Osteoblast (primary cell): Measurements from ENCODE around the gene ZNF358. TPM values are rescaled to one million over a fixed set of nuclear protein-coding genes. Genes with fewer than 3 reads are reported as not detected.

Source experiments
- DNase-seq: peaks from one replicate; pipeline ENCODE4 v3.0.0; 2011; ENCODE audit warnings: low spot score, mixed read lengths; ENCODE audit not compliant: insufficient read length; ENCODE audit errors: missing footprints
- H2AFZ ChIP-seq: 2 replicates; pipeline ENCODE4 v1.6.0; 2011; ENCODE audit warnings: mild to moderate bottlenecking, low read length
- H3K27ac ChIP-seq: 2 replicates; pipeline ENCODE4 v1.5.1; 2011; ENCODE audit warnings: mild to moderate bottlenecking, low read depth, low read length, moderate library complexity
- H3K27me3 ChIP-seq: 2 replicates; pipeline ENCODE4 v1.6.0; 2012; ENCODE audit warnings: mild to moderate bottlenecking, control low read depth, inconsistent platforms, low read length, moderate library complexity; ENCODE audit not compliant: insufficient read depth
- H3K36me3 ChIP-seq: 2 replicates; pipeline ENCODE4 v1.5.1; 2011; ENCODE audit warnings: mild to moderate bottlenecking, low read length, control low read depth, moderate library complexity; ENCODE audit not compliant: insufficient read depth
- H3K4me1 ChIP-seq: 2 replicates; pipeline ENCODE4 v1.5.1; 2011; ENCODE audit warnings: mild to moderate bottlenecking, low read length, control low read depth, moderate library complexity; ENCODE audit not compliant: insufficient read depth
- H3K4me2 ChIP-seq: 2 replicates; pipeline ENCODE4 v1.6.0; 2011; ENCODE audit warnings: mild to moderate bottlenecking, low read length; ENCODE audit not compliant: insufficient read depth
- H3K4me3 ChIP-seq: fragments of 200-600 bp; sonication (generic); 3 replicates; pipeline ENCODE4 v1.5.1; 2012; ENCODE audit warnings: mild to moderate bottlenecking, low read length, inconsistent platforms; ENCODE audit not compliant: insufficient read depth
- H3K79me2 ChIP-seq: 2 replicates; pipeline ENCODE4 v1.6.0; 2012; ENCODE audit warnings: mild to moderate bottlenecking, low read length, control low read depth, inconsistent platforms; ENCODE audit not compliant: insufficient read depth
- H3K9me3 ChIP-seq: 2 replicates; pipeline ENCODE4 v1.5.1; 2011; ENCODE audit warnings: low read depth, low read length, control low read depth
- H4K20me1 ChIP-seq: 2 replicates; pipeline ENCODE4 v1.6.0; 2012; ENCODE audit warnings: mild to moderate bottlenecking, low read length, control low read depth; ENCODE audit not compliant: insufficient read depth
- CTCF ChIP-seq: IDR thresholded peaks from 2 replicates; pipeline ENCODE4 v1.5.1; 2011; ENCODE audit warnings: mild to moderate bottlenecking, low read depth, low read length, moderate library complexity; ENCODE audit errors: extremely low read depth
- small RNA-seq: library from RNA; depleted of rRNA; stranded (forward); fragments of <200 nt; gene quantifications from one replicate; pipeline ENCODE3, GENCODE V24; 2012
- total RNA-seq: library from RNA; depleted of rRNA; stranded (reverse); fragments of >200 nt; gene quantifications from 2 replicates; pipeline ENCODE4 v1.2.3, GENCODE V29; 2012

Gene ZNF358
- total RNA-seq, 1 donor, result 26.1 TPM

- Histone ChIP-seq H3K4me2 (no peak overlapping the region), H3K27me3 (no peaks in the 10 kb centered on the region)
- no peak for TF ChIP-seq CTCF
These were observed 46.9 kb downstream of the ZNF358 start for GRCh38 chr19:7562646-7563393.

GRCh38 chr19:7564866-7565265 lies 49.0 kb downstream of the ZNF358 start:
- Histone ChIP-seq H3K9me3 (no peaks in the 10 kb centered on the region), H3K36me3 (peaks cover 8% of the 10 kb centered on the region), H3K4me1 (no peaks in the 10 kb centered on the region), H3K27me3 (no peaks in the 10 kb centered on the region), H4K20me1 (peaks cover 3% of the 10 kb centered on the region), H3K4me3 (no peak overlapping the region), H2AFZ (no peak overlapping the region), H3K79me2 (no peaks in the 10 kb centered on the region), H3K27ac (no peak overlapping the region), H3K4me2 (no peak overlapping the region)
- no peak for DNase-seq
- TF ChIP-seq CTCF, result no peak

More at GRCh38 chr19:7562646-7563393, 46.9 kb downstream of the ZNF358 start:
- no peak overlapping the region for H3K4me3 ChIP-seq
- DNase-seq, result peak; percentile 84
- H3K79me2 ChIP-seq, result no peaks in the 10 kb centered on the region
- H3K4me1 ChIP-seq, result no peaks in the 10 kb centered on the region
- no peaks in the 10 kb centered on the region for H3K9me3 ChIP-seq
- H3K27ac ChIP-seq, result no peak overlapping the region
- H3K36me3 ChIP-seq, result peaks cover 18% of the 10 kb centered on the region
- H4K20me1 ChIP-seq, result peaks cover 3% of the 10 kb centered on the region
- no peak overlapping the region for H2AFZ ChIP-seq

- Histone ChIP-seq H2AFZ (no peak overlapping the region), H3K27ac (no peak overlapping the region), H3K79me2 (no peaks in the 10 kb centered on the region), H3K9me3 (no peaks in the 10 kb centered on the region), H3K4me1 (no peaks in the 10 kb centered on the region), H3K4me3 (no peak overlapping the region), H4K20me1 (peaks cover 3% of the 10 kb centered on the region), H3K27me3 (no peaks in the 10 kb centered on the region), H3K36me3 (peaks cover 4% of the 10 kb centered on the region), H3K4me2 (no peak overlapping the region)
- peak; percentile 74 for DNase-seq
- TF ChIP-seq CTCF, result no peak
These were observed 49.4 kb downstream of the ZNF358 start for GRCh38 chr19:7565332-7565731.

Small RNAs within 50 kb of the gene (small RNA-seq; reads per million reads assigned to genes)
- gene AC008878.2, result not detected

Other genes starting within 250 kb of the ZNF358 start
- 36.8 and 44.2 TPM in 2 replicates for gene INSR, start 221.7 kb upstream of the ZNF358 start, total RNA-seq
- gene ARHGEF18, start 167.2 kb upstream of the ZNF358 start, total RNA-seq, result 32.1 and 44.5 TPM in 2 replicates
- 2.9 and 4.1 TPM in 2 replicates for gene PEX11G, start 27.1 kb upstream of the ZNF358 start, total RNA-seq
- gene MCOLN1, start 6.5 kb downstream of the ZNF358 start, total RNA-seq, result 16.6 and 21.2 TPM in 2 replicates
- 75.1 and 83.6 TPM in 2 replicates for gene PNPLA6, start 19.6 kb downstream of the ZNF358 start, total RNA-seq
- gene CAMSAP3, start 79.8 kb downstream of the ZNF358 start, total RNA-seq, result not detected in 2 replicates
- gene XAB2, start 113.4 kb downstream of the ZNF358 start, total RNA-seq, result 35.9 and 40.5 TPM in 2 replicates
- 9.0 and 9.4 TPM in 2 replicates for gene PET100, start 113.7 kb downstream of the ZNF358 start, total RNA-seq
- not detected in 2 replicates for gene PCP2, start 117.6 kb downstream of the ZNF358 start, total RNA-seq
- 1.2 and 3.3 TPM in 2 replicates for gene STXBP2, start 121.0 kb downstream of the ZNF358 start, total RNA-seq
- not detected in 2 replicates for gene RETN, start 152.9 kb downstream of the ZNF358 start, total RNA-seq
- not detected in 2 replicates for gene MCEMP1, start 161.0 kb downstream of the ZNF358 start, total RNA-seq
- 23.3 and 26.4 TPM in 2 replicates for gene TRAPPC5, start 164.7 kb downstream of the ZNF358 start, total RNA-seq
- gene FCER2, start 186.0 kb downstream of the ZNF358 start, total RNA-seq, result not detected in 2 replicates
- not detected in 2 replicates for gene CLEC4G, start 216.0 kb downstream of the ZNF358 start, total RNA-seq
- gene CD209, start 231.4 kb downstream of the ZNF358 start, total RNA-seq, result not detected in 2 replicates
- gene CLEC4M, start 247.1 kb downstream of the ZNF358 start, total RNA-seq, result not detected in 2 replicates